HG02642 (cell line): Measurements from ENCODE around the gene ADIRF.
"Not testable (repeated sequence)": the region's sequence is repeated elsewhere in the genome, so short reads cannot be mapped to it uniquely, and the experiment has no call there.

ENCODE experiments used
- ATAC-seq: cut with Tn5 transposase; IDR thresholded peaks from one replicate; pipeline ENCODE4 v1.9.1; 2021; ENCODE audit warnings: mild to moderate bottlenecking; ENCODE audit not compliant: unreplicated experiment, poor library complexity

ADIRF gene

GRCh38 chr10:86945361-86946212, 22.7 kb upstream of the ADIRF start:
- no peak for ATAC-seq

GRCh38 chr10:86946213-86947155, 21.8 kb upstream of the ADIRF start:
- ATAC-seq, result no peak

GRCh38 chr10:86947806-86948205, 20.5 kb upstream of the ADIRF start:
- ATAC-seq, result not testable (repeated sequence)

- no peak for ATAC-seq
Observed at GRCh38 chr10:86950349-86950748, 17.9 kb upstream of the ADIRF start.

DNA sequence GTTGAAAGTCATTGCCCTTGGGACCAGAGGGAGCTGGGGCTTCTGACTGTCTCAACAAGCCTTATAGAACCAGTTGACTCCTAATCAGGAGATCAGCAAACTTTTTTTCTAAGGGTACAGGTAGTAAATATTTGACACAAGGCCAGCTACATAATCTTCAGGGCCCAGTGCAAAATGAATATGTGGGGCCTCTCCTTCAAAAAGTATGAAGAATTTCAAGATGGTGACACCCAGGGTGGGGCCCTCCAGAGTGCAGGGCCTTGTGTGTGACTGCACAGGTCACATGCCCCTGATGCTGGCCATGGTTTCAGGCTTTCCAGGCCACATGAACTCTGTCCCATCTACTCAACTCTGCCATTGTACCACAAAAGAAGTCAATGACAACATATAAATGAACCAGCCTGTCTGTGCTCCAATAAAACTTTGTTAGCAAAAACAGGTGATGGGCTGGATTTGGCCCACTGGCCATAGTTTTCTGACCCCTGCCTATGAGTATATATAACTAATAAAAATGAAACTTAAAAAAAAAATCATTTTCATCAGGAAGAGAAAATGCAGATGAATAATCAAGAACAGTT, 17.0 kb upstream of the ADIRF start:
- ATAC-seq, result no peak

- no peak for ATAC-seq
Observed at GRCh38 chr10:86952106-86952505, 16.2 kb upstream of the ADIRF start.

GRCh38 chr10:86952697-86953096, 15.6 kb upstream of the ADIRF start:
- ATAC-seq, result not testable (repeated sequence)

GRCh38 chr10:86953747-86954680, 14.3 kb upstream of the ADIRF start:
- no peak for ATAC-seq

- ATAC-seq, result no peak
Observed at GRCh38 chr10:86954681-86955500, 13.4 kb upstream of the ADIRF start.

DNA sequence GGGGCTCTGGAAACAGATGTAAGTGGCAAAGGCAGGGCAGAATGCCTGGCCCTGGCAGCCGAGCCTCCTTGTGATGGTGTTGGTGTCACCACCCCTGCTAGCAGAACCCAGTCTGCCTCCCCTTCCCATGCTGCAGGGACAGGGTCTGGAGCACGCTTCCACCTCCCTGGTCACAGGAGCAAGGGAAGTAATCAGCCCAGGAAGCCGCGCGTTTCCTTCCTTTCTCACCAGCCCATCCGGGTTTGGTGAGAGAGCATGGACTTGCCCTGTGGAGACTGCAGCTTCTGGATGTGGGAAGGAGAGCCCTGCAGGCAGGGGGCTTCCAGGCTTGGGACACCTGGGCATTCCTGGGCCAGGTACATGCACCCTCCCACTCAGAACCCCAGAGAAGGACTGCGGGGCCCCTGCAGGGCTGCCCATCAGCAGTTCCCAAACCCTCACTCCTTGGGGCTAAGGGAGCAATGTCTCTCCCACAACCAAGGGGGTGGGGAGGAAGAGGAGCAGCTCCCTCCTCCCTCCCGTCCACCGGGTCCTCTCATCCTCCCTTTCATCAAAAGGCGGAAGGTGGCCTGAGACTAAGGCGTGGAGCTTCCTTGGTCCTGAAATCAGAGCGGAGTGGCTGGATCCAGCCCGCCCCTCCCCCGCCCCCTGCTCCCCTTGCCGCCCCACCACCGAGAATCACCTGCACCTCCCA, 12.6 kb upstream of the ADIRF start:
- ATAC-seq, result no peak

DNA sequence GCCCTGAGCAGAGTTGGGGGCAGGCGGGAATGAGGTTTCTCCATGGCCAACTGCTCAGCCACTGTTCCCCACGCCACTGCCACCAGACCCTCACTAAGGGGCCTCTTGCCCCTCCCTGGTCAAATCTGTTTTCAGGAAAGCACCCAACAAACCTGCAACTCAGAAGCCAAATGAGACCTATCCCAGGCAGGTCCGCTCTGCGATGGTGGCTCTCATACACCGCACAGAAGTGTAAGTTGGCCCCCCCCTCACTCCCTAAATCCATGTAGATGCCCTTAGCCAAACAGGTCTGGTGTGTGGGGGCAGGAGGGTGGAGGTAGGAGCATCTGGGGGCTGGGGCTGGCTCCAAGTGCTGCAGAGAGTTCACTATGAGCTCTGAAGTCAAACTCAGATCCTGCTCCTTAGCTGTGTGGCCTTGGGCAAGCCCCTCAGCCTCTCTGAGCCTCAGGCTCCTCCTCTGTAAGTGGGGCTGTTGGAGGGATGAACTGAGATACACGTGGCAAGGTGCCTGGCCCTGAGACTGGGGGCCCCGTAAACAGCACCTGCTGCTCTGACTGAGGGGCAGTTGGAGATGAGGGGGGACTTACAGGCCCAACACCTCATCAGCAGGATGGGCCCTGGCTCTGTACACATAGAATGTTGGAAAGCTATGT, 12.0 kb upstream of the ADIRF start:
- no peak for ATAC-seq

DNA sequence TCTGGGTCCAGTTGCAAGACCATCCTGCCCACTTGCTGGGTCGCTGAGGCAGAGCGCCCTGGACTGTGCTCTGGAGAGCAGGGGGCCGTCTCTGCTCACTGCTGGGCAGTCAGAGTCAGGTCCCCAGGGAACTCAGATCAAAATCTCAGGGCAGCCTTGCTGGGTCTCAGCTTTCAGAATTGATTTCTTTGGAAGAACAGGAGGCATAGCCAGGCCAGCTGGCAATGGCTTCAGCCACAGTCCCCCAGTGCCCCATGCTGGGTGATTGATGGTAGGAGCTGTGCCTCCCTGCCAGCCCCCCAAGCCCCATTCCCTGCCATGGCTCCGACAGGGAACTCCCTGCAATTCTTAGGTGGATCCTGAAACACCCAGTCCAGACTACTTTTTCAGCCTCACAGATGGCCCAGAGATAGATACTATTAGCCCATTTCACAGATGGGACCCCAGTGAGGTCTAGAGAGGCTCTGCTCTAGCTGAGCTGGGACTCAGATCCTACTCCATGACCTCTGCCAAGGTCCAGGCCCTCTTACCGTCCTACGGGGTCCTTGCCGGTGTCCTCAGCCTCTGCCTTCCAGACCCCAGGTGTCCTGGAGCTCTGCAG, 11.3 kb upstream of the ADIRF start:
- ATAC-seq, result no peak

GRCh38 chr10:86957471-86958115, 10.7 kb upstream of the ADIRF start, which contains the start of gene MMRN2:
Gene MMRN2, minus strand, starts transcription at chr10:86957615. Its CDS starts 74 bp downstream, at chr10:86957541.
- ATAC-seq, result no peak

- ATAC-seq, result no peak
Observed at GRCh38 chr10:86958116-86958900, 10.0 kb upstream of the ADIRF start, which contains the start of gene SNCG. Gene SNCG, plus strand, starts transcription at chr10:86958599. Its CDS starts 99 bp downstream, at chr10:86958698.

GRCh38 chr10:86958901-86959736, 9.2 kb upstream of the ADIRF start:
- no peak for ATAC-seq
